ENCODE data around the gene CASP10. TPM values are rescaled to one million over a fixed set of nuclear protein-coding genes. Genes with fewer than 3 reads are reported as not detected.
A peak's percentile ranks its signal among the peaks of the same experiment; 100 is the strongest.

The CASP10 gene
- total RNA-seq, 2 donors from 2014 or later, result 3.5 to 6.8 TPM

DNA sequence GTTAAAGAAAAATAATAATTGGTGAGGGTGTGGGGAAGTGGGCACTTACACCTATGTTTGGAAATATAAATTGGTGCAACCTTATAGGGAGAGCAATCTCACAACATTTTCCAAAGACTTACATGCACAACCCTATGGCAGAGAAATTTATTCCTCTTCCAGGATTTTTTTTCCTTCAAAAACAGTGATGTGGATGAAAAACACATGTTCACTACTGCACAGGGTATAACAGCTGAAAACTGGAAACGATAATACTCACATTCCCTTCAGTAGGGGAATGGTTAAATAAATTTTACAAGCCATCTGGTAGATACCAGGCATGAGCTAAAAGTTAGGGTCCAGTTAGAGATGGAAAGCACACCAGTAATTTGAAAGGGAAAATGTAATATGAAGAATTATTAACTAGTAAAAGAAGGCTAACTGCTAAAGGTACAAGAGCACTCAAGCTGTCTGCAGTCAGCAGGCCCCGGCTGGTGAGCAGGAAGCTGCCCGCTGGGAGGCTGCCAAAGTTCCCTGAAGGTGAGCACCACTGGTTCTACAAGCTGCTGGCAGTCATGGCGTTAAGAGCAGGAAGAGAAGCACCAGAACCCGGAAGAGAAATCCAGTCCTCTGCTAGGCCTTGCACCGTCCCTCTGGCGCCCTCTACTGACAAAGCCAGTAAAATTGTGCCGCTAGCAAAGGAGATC lies 49.0 kb downstream of the CASP10 start:
- Histone ChIP-seq H3K27ac (no peak overlapping the region), H3K4me1 (peaks cover 0 to 11% of the 10 kb centered on the region in 2 donors), H3K4me3 (no peak overlapping the region), H3K27me3 (no peaks in the 10 kb centered on the region), H3K36me3 (no peaks in the 10 kb centered on the region), H3K9me3 (no peaks in the 10 kb centered on the region)
- DNase-seq (ENCODE audit: low spot score), result peak; percentile 92
- TF ChIP-seq, protein P1, sequence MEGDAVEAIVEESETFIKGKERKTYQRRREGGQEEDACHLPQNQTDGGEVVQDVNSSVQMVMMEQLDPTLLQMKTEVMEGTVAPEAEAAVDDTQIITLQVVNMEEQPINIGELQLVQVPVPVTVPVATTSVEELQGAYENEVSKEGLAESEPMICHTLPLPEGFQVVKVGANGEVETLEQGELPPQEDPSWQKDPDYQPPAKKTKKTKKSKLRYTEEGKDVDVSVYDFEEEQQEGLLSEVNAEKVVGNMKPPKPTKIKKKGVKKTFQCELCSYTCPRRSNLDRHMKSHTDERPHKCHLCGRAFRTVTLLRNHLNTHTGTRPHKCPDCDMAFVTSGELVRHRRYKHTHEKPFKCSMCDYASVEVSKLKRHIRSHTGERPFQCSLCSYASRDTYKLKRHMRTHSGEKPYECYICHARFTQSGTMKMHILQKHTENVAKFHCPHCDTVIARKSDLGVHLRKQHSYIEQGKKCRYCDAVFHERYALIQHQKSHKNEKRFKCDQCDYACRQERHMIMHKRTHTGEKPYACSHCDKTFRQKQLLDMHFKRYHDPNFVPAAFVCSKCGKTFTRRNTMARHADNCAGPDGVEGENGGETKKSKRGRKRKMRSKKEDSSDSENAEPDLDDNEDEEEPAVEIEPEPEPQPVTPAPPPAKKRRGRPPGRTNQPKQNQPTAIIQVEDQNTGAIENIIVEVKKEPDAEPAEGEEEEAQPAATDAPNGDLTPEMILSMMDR (IDR thresholded peaks at IDR 0.05), result peak; percentile 66 to 93

DNA sequence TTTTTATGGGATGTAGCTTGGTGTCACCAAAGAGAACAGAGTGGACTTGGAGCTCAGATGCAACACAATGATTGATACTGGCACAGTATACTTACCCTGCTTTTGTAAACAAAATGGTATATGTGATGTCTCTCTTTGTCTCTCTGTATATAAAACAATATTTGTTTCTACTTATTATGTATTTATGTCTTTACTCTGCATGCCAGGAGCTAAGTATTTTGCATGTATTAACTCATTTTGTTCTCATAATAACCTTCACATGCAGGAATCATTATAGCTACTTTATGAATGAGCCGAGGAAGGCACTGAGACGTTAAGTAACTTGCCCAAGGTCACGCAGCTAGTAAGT lies 49.5 kb downstream of the CASP10 start:
- TF ChIP-seq, protein P1 (IDR thresholded peaks at IDR 0.05), result peak; percentile 5 to 6
- H3K4me3 ChIP-seq, result no peak overlapping the region
- no peaks in the 10 kb centered on the region for H3K9me3 ChIP-seq
- H3K4me1 ChIP-seq, result peaks cover 0 to 11% of the 10 kb centered on the region in 2 donors
- H3K27ac ChIP-seq, result no peak overlapping the region
- H3K27me3 ChIP-seq, result no peaks in the 10 kb centered on the region
- no peaks in the 10 kb centered on the region for H3K36me3 ChIP-seq
- DNase-seq (ENCODE audit: low spot score), result no peak

DNA sequence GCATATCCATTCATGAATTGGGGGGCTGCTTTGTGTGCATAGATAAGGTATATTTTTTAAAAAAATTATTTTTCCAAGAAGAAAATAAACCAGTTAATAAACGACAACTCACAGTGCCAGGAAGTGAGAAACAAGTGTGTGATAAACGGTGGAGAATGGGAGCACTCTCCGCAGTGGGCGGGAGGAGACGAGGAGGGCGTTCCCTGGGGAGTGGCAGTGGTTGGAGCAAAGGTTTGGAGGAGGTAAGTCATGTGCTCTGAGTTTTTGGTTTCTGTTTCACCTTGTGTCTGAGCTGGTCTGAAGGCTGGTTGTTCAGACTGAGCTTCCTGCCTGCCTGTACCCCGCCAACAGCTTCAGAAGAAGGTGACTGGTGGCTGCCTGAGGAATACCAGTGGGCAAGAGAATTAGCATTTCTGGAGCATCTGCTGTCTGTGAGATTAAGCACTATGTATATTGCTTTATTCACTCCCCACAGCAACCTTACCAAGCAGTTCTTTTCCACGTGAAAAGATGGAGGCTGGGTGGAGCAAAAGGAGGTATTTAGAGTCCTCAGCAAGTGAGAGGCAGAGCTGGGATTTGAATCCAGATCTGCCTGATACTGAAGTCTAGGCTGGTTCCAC lies 50.4 kb downstream of the CASP10 start:
- Histone ChIP-seq H3K36me3 (no peaks in the 10 kb centered on the region), H3K27ac (peak overlapping the region in 1 of 2 donors; percentile 0), H3K27me3 (no peaks in the 10 kb centered on the region), H3K4me1 (peaks cover 0 to 11% of the 10 kb centered on the region in 2 donors), H3K9me3 (no peaks in the 10 kb centered on the region), H3K4me3 (peak overlapping the region in 1 of 2 donors; percentile 27)
- TF ChIP-seq, protein P1 (IDR thresholded peaks at IDR 0.05), result no peak
- DNase-seq (ENCODE audit: low spot score), result no peak

DNA sequence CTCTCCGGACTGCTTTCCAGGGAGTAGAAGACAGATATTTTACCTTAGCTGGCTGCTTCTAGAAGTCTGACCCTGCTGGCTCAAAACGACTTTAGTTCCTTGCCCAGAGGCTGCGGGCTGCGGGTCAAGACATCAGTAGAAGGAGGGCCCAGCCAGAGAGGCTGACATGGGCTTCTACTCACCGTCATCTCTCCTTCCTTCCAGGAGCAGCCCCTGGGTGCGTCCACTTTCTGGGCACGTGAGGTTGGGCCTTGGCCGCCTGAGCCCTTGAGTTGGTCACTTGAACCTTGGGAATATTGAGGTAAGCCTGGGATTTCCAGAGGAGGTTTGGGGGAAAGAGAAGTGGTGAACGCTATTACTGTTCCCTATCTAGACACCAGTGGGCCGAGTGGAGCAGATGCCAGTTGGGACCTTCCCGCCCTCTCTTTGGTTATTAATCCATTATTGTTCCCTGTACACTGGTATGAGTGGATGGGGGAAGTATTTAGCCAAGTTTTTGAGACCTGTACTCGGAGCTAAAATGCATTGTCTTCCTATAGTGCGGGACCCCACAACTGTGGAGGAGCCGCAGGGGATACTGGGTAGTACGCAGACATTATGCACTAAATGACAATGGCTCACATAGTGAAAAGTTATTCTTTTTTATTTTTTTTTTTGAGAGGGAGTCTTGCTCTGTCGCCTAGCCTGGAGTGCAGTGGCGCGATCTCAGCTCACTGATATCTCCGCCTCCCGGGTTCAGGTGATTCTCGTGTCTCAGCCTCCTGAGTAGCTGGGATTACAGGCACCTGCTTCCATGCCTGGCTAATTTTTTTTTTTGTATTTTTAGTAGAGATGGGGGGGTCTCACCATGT lies 51.1 kb downstream of the CASP10 start:
- Histone ChIP-seq H3K36me3 (no peaks in the 10 kb centered on the region), H3K27ac (peak overlapping the region in 1 of 2 donors; percentile 0), H3K4me3 (peak overlapping the region in 1 of 2 donors; percentile 27), H3K4me1 (peaks cover 0 to 11% of the 10 kb centered on the region in 2 donors), H3K27me3 (no peaks in the 10 kb centered on the region), H3K9me3 (no peaks in the 10 kb centered on the region)
- TF ChIP-seq, protein P1 (IDR thresholded peaks at IDR 0.05), result no peak
- DNase-seq (ENCODE audit: low spot score), result no peak

DNA sequence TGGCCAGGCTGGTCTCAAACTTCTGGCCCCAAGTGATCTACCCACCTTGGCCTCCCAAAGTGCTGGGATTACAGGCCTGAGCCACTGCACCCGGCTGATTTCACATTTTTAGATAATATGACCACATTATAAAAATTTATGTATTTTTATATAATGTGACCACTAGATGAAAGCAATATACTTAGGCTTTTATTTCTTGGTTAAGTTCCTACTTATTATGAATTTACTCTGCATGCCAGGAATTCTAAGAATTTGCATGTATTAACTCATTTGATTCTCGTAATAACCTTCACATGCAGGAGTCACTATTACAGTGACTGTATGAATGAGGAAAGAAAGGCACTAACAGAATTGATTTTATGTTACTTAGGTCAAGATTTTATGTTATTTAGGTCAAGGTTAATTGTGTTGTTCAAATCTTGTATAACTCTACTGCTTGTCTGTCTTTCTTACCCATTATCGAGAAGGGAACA lies 51.8 kb downstream of the CASP10 start:
- no peak overlapping the region for H3K27ac ChIP-seq
- H3K9me3 ChIP-seq, result no peaks in the 10 kb centered on the region
- H3K4me3 ChIP-seq, result no peak overlapping the region
- no peak for DNase-seq (ENCODE audit: low spot score)
- no peaks in the 10 kb centered on the region for H3K27me3 ChIP-seq
- TF ChIP-seq, protein P1 (IDR thresholded peaks at IDR 0.05), result no peak
- peaks cover 0 to 11% of the 10 kb centered on the region in 2 donors for H3K4me1 ChIP-seq
- no peaks in the 10 kb centered on the region for H3K36me3 ChIP-seq

Data from right atrium auricular region (tissue), 2 donors.